Nephron progenitor cell (in vitro differentiated cells): ENCODE results near the gene NPPC.

Experiments used
- DNase-seq: peaks from one replicate; pipeline ENCODE4 v3.0.0; 2021
- H3K27ac Mint-ChIP-seq: 2 replicates; pipeline ENCODE4 v1.8.0; 2021; ENCODE audit warnings: mild to moderate bottlenecking, moderate library complexity, mixed read lengths
- H3K27me3 Mint-ChIP-seq: 2 replicates; pipeline ENCODE4 v1.8.0; 2021; ENCODE audit warnings: mild to moderate bottlenecking, low read depth, mixed read lengths; ENCODE audit not compliant: poor library complexity
- H3K36me3 Mint-ChIP-seq: 2 replicates; pipeline ENCODE4 v1.8.0; 2021; ENCODE audit warnings: low read depth, mixed read lengths
- H3K4me1 Mint-ChIP-seq: 2 replicates; pipeline ENCODE4 v1.8.0; 2021; ENCODE audit warnings: mixed read lengths
- H3K4me3 Mint-ChIP-seq: 2 replicates; pipeline ENCODE4 v1.8.0; 2021; ENCODE audit warnings: mild to moderate bottlenecking, moderate library complexity, mixed read lengths
- H3K9me3 Mint-ChIP-seq: 2 replicates; pipeline ENCODE4 v1.8.0; 2021; ENCODE audit warnings: mild to moderate bottlenecking, moderate library complexity, mixed read lengths
- CTCF ChIP-seq: fragments of 200-600 bp; sonication (generic); IDR thresholded peaks from 2 replicates; pipeline ENCODE4 v1.5.0; 2021; ENCODE audit warnings: antibody characterized with exemption

The NPPC gene

GRCh38 chr2:231907765-231908164, 18.4 kb downstream of the NPPC start:
- H3K4me3 Mint-ChIP-seq = no peak overlapping the region
- H3K27ac Mint-ChIP-seq = no peak overlapping the region
- H3K36me3 Mint-ChIP-seq = no peaks in the 10 kb centered on the region
- peaks cover 5% of the 10 kb centered on the region for H3K4me1 Mint-ChIP-seq
- no peaks in the 10 kb centered on the region for H3K9me3 Mint-ChIP-seq
- no peak for DNase-seq
- TF ChIP-seq CTCF = no peak
- peaks cover 4% of the 10 kb centered on the region for H3K27me3 Mint-ChIP-seq

GRCh38 chr2:231905026-231905425, 21.2 kb downstream of the NPPC start:
- H3K9me3 Mint-ChIP-seq = no peaks in the 10 kb centered on the region
- DNase-seq = no peak

GRCh38 chr2:231904161-231904611, 22.0 kb downstream of the NPPC start:
- Mint-ChIP-seq H3K27me3 (peaks cover 18% of the 10 kb centered on the region), H3K4me3 (no peak overlapping the region), H3K4me1 (peaks cover 10% of the 10 kb centered on the region), H3K9me3 (no peaks in the 10 kb centered on the region), H3K27ac (no peak overlapping the region), H3K36me3 (no peaks in the 10 kb centered on the region)
- DNase-seq = no peak
- no peak for TF ChIP-seq CTCF

More at GRCh38 chr2:231905026-231905425, 21.2 kb downstream of the NPPC start:
- Mint-ChIP-seq H3K27ac (no peak overlapping the region), H3K27me3 (peaks cover 16% of the 10 kb centered on the region), H3K36me3 (no peaks in the 10 kb centered on the region), H3K4me1 (peaks cover 10% of the 10 kb centered on the region), H3K4me3 (no peak overlapping the region)
- no peak for TF ChIP-seq CTCF

- no peak overlapping the region for H3K27ac Mint-ChIP-seq
- TF ChIP-seq CTCF = no peak
- no peak for DNase-seq
- no peak overlapping the region for H3K4me3 Mint-ChIP-seq
- H3K27me3 Mint-ChIP-seq = peaks cover 23% of the 10 kb centered on the region
- no peaks in the 10 kb centered on the region for H3K9me3 Mint-ChIP-seq
- H3K36me3 Mint-ChIP-seq = no peaks in the 10 kb centered on the region
- H3K4me1 Mint-ChIP-seq = peaks cover 10% of the 10 kb centered on the region
Observed at GRCh38 chr2:231902598-231902997, 23.6 kb downstream of the NPPC start.

- no peak for DNase-seq
- no peaks in the 10 kb centered on the region for H3K9me3 Mint-ChIP-seq
- H3K36me3 Mint-ChIP-seq = no peaks in the 10 kb centered on the region
- peaks cover 10% of the 10 kb centered on the region for H3K4me1 Mint-ChIP-seq
- TF ChIP-seq CTCF = no peak
- H3K27me3 Mint-ChIP-seq = peaks cover 25% of the 10 kb centered on the region
- no peak overlapping the region for H3K4me3 Mint-ChIP-seq
- H3K27ac Mint-ChIP-seq = no peak overlapping the region
Observed at GRCh38 chr2:231900972-231901371, 25.2 kb downstream of the NPPC start.

- Mint-ChIP-seq H3K4me1 (peaks cover 10% of the 10 kb centered on the region), H3K27ac (no peak overlapping the region), H3K27me3 (peaks cover 25% of the 10 kb centered on the region), H3K36me3 (no peaks in the 10 kb centered on the region), H3K9me3 (no peaks in the 10 kb centered on the region), H3K4me3 (no peak overlapping the region)
- DNase-seq = peak; percentile 96
- TF ChIP-seq CTCF = peak; percentile 84
Observed at GRCh38 chr2:231900486-231900942, 25.7 kb downstream of the NPPC start.
